HepG2 (cell line): Measurements from ENCODE around the gene TOM1L2. TPM values are rescaled to one million over a fixed set of nuclear protein-coding genes. Genes with fewer than 3 reads are reported as not detected.

ENCODE experiments used
- ETV5 ChIP-seq: IDR thresholded peaks from 2 replicates; pipeline ENCODE4 v1.6.1; 2018; ENCODE audit warnings: missing biosample characterization, missing genetic modification reagents, inconsistent platforms, borderline replicate concordance
- FOXA1 ChIP-seq, 2 experiments: fragments of 450-650 bp in 1 of 2; sonication (generic) in 1 of 2; formaldehyde crosslinking in 1 of 2; IDR thresholded peaks; 2 replicates each; pipeline versions ENCODE4 v1.4.0 to v1.6.1; 2016 to 2020; ENCODE audit warnings: missing genetic modification reagents in 1 of 2
- KDM5A ChIP-seq: fragments of 200-600 bp; sonication (generic); IDR thresholded peaks from 2 replicates; pipeline ENCODE4 v1.7.0; 2018; ENCODE audit warnings: antibody characterized with exemption, mild to moderate bottlenecking, low read length, borderline replicate concordance
- KLF12 ChIP-seq: sonication (generic); formaldehyde crosslinking; IDR thresholded peaks from 2 replicates; pipeline ENCODE4 v1.4.0; 2020; ENCODE audit warnings: missing genetic modification reagents, borderline replicate concordance
- NR2F1 ChIP-seq, 2 experiments: fragments of 450-650 bp in 1 of 2; formaldehyde crosslinking in 1 of 2; IDR thresholded peaks; 2 replicates each; pipeline versions ENCODE4 v1.5.0 to v1.6.1; 2016 to 2020; ENCODE audit warnings: mild to moderate bottlenecking in 1 of 2, missing compliant biosample characterization in 1 of 2, missing genetic modification reagents in 1 of 2, moderate library complexity in 1 of 2
- RAD51 ChIP-seq: fragments of 450-650 bp; IDR thresholded peaks from 2 replicates; pipeline ENCODE4 v1.6.1; 2016; ENCODE audit warnings: borderline replicate concordance
- RBM22 ChIP-seq: fragments of 200-400 bp; formaldehyde crosslinking; optimal IDR thresholded peaks from 2 replicates; pipeline ENCODE3; 2017; ENCODE audit warnings: mild to moderate bottlenecking, low read length, moderate library complexity
- RFX5 ChIP-seq: IDR thresholded peaks from 2 replicates; pipeline ENCODE4 v1.6.1; 2011; ENCODE audit warnings: low read depth, low read length, improper control_type of control experiment
- RXRA ChIP-seq: sonication (generic); formaldehyde crosslinking; IDR thresholded peaks from 2 replicates; pipeline ENCODE4 v1.5.1; 2020; ENCODE audit warnings: missing genetic modification reagents
- SKIL ChIP-seq: sonication (generic); formaldehyde crosslinking; IDR thresholded peaks from 2 replicates; pipeline ENCODE4 v1.8.0; 2022; ENCODE audit warnings: missing genetic modification reagents, mild to moderate bottlenecking, moderate library complexity, borderline replicate concordance
- SRF ChIP-seq: IDR thresholded peaks from 2 replicates; pipeline ENCODE4 v1.6.1; 2011; ENCODE audit warnings: mild to moderate bottlenecking, low read depth, low read length, moderate library complexity
- TEAD3 ChIP-seq: optimal IDR thresholded peaks from 2 replicates; pipeline ENCODE3; 2016; ENCODE audit warnings: borderline replicate concordance
- ZFP36L1 ChIP-seq: sonication (generic); formaldehyde crosslinking; IDR thresholded peaks from 2 replicates; pipeline ENCODE4 v1.8.0; 2022; ENCODE audit warnings: mild to moderate bottlenecking, missing genetic modification reagents, moderate library complexity
- ZFP82 ChIP-seq: sonication (generic); formaldehyde crosslinking; IDR thresholded peaks from 2 replicates; pipeline ENCODE4 v1.5.1; 2020; ENCODE audit warnings: mild to moderate bottlenecking, missing genetic modification reagents, borderline replicate concordance
- ZMAT3 ChIP-seq: sonication (generic); formaldehyde crosslinking; conservative IDR thresholded peaks from 2 replicates; pipeline ENCODE4 v1.7.0; 2021; ENCODE audit warnings: missing genetic modification reagents
- ZNF256 ChIP-seq: sonication (generic); formaldehyde crosslinking; conservative IDR thresholded peaks from 2 replicates; pipeline ENCODE4 v1.4.0; 2020; ENCODE audit warnings: missing genetic modification reagents
- ZNF572 ChIP-seq: sonication (generic); formaldehyde crosslinking; IDR thresholded peaks from 2 replicates; pipeline ENCODE4 v1.5.1; 2020; ENCODE audit warnings: mild to moderate bottlenecking, missing genetic modification reagents
- ZNF589 ChIP-seq: sonication (generic); formaldehyde crosslinking; conservative IDR thresholded peaks from 2 replicates; pipeline ENCODE4 v1.8.0; 2022; ENCODE audit warnings: mild to moderate bottlenecking, moderate library complexity, missing genetic modification reagents
- ZNF639 ChIP-seq: conservative IDR thresholded peaks from 2 replicates; pipeline ENCODE4 v1.6.1; 2018; ENCODE audit warnings: missing genetic modification reagents
- ZNF709 ChIP-seq: sonication (generic); formaldehyde crosslinking; IDR thresholded peaks from 2 replicates; pipeline ENCODE4 v1.5.0; 2020; ENCODE audit warnings: mild to moderate bottlenecking, missing genetic modification reagents
- ZNF841 ChIP-seq: sonication (generic); formaldehyde crosslinking; IDR thresholded peaks from 2 replicates; pipeline ENCODE4 v1.8.1; 2023; ENCODE audit warnings: missing genetic modification reagents, borderline replicate concordance
- polyA plus RNA-seq, 8 experiments: library from polyadenylated mRNA; depleted of rRNA in 3 of 8; stranded (reverse) in 7 of 8; unstranded in 1 of 8; fragments of >200 nt; fragmentation: Illumina TruSeq in 4 of 8; extraction: Trizol in 4 of 8; gene quantifications; 2 replicates each; pipeline versions ENCODE4 v1.2.1 to v1.2.3, GENCODE V29; 2011 to 2016; ENCODE audit warnings: low read depth in 4 of 8, missing spikeins in 1 of 8, mixed read lengths in 1 of 8; ENCODE audit not compliant: insufficient read depth in 1 of 8
- total RNA-seq, 5 experiments: library from RNA; depleted of rRNA; stranded (reverse); fragments of >200 nt; fragmentation: Illumina TruSeq; extraction: Trizol; gene quantifications; 2 replicates each; pipeline ENCODE4 v1.2.3, GENCODE V29; 2016; ENCODE audit warnings: low read depth in 1 of 5
- TF ChIP-seq, protein P1 (sequence below): sonication (generic); formaldehyde crosslinking; IDR thresholded peaks from 2 replicates; pipeline ENCODE4 v1.4.0; 2020; ENCODE audit warnings: missing genetic modification reagents, borderline replicate concordance
- TF ChIP-seq, protein P2 (sequence below): sonication (generic); formaldehyde crosslinking; IDR thresholded peaks from 2 replicates; pipeline ENCODE4 v1.4.0; 2020; ENCODE audit warnings: mild to moderate bottlenecking, missing genetic modification reagents

TOM1L2 gene
- total and polyA plus RNA-seq, 2 of the 13 experiments (the other 11 are each of a cell fraction or from before 2014, with no cell fraction given) = 4.7 to 7.4 TPM

DNA sequence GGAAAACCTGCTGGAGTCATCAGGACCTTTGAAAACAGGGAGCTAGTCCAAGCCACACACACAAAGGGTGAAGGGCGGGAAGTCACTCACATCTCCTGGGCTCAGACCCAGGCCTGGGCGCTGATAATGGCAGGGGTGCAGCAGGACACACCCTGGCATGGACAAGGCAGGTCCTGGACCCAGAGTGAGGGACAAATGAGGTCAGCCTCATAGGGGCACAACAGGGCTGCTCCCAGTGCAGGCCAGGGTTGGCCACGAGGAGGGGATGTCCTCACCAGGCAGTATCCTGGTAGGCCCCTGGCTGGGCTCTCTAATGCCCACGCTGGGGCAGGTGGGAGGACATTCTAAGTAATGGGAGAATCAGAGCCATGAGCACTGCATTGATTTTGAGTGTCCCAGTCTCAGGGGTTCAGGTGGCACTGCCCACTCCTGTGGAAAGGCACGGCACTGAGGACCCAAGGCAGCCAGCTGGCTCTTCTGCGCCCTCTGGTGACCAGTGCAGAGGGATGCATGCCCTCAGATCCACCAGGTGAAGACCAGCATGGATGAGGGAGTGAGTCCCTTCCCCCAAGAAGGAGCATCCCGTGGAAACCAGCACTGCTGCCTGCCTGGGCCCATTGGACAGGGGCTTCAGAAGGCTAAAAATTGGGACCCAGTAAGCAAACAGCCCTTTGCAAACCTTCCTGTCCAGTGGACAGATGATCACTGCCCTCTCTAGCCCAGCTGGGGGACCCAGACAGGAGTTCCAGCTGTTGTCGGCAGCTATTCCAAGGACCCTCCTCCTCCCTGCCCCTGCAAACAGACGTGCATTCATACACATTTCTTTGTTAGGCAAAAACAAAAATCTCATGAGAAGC is 112.1 kb downstream of the TOM1L2 start (continued):
- no peak for TF ChIP-seq ZFP36L1 (CRISPR knock-in tag)
- TF ChIP-seq KLF12 (CRISPR knock-in tag) = no peak
- TF ChIP-seq, protein P1, sequence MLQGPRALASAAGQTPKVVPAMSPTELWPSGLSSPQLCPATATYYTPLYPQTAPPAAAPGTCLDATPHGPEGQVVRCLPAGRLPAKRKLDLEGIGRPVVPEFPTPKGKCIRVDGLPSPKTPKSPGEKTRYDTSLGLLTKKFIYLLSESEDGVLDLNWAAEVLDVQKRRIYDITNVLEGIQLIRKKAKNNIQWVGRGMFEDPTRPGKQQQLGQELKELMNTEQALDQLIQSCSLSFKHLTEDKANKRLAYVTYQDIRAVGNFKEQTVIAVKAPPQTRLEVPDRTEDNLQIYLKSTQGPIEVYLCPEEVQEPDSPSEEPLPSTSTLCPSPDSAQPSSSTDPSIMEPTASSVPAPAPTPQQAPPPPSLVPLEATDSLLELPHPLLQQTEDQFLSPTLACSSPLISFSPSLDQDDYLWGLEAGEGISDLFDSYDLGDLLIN (CRISPR knock-in tag) = no peak
- no peak for TF ChIP-seq RFX5
- peak; percentile 42 for TF ChIP-seq RXRA (CRISPR knock-in tag)
- no peak for TF ChIP-seq ZNF639 (CRISPR knock-in tag)
- TF ChIP-seq ZNF572 = no peak
- TF ChIP-seq ZNF256 (CRISPR knock-in tag) = no peak
- TF ChIP-seq ZMAT3 (CRISPR knock-in tag) = no peak
- TF ChIP-seq ZNF841 (CRISPR knock-in tag) = no peak
- no peak for TF ChIP-seq RAD51
- no peak for TF ChIP-seq RBM22
- TF ChIP-seq NR2F1 (CRISPR knock-in tag; IDR thresholded peaks at IDR 0.05) = no peak
- TF ChIP-seq ZFP82 = no peak
- peak; percentile 54 for TF ChIP-seq TEAD3
- TF ChIP-seq SRF = no peak
- TF ChIP-seq ETV5 (CRISPR knock-in tag) = peak; percentile 24; the same call in 1 of the 2 replicates
- TF ChIP-seq, protein P2, sequence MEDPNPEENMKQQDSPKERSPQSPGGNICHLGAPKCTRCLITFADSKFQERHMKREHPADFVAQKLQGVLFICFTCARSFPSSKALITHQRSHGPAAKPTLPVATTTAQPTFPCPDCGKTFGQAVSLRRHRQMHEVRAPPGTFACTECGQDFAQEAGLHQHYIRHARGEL (CRISPR knock-in tag) = no peak
- TF ChIP-seq FOXA1 (IDR thresholded peaks at IDR 0.05) = no peak
- no peak for TF ChIP-seq FOXA1 (CRISPR knock-in tag; IDR thresholded peaks at IDR 0.05)
- no peak for TF ChIP-seq KDM5A
- TF ChIP-seq ZNF589 (CRISPR knock-in tag) = no peak
- TF ChIP-seq ZNF709 (CRISPR knock-in tag) = no peak
- TF ChIP-seq SKIL = no peak
